ENCODE results near the gene MTFR1L. TPM values are rescaled to one million over a fixed set of nuclear protein-coding genes. Genes with fewer than 3 reads are reported as not detected.

The MTFR1L gene
- total and polyA plus RNA-seq, 9 of the 15 experiments (the other 6 are each of a cell fraction or from before 2014, with no cell fraction given): 41.4 to 98.5 (median 53.7) TPM

DNA sequence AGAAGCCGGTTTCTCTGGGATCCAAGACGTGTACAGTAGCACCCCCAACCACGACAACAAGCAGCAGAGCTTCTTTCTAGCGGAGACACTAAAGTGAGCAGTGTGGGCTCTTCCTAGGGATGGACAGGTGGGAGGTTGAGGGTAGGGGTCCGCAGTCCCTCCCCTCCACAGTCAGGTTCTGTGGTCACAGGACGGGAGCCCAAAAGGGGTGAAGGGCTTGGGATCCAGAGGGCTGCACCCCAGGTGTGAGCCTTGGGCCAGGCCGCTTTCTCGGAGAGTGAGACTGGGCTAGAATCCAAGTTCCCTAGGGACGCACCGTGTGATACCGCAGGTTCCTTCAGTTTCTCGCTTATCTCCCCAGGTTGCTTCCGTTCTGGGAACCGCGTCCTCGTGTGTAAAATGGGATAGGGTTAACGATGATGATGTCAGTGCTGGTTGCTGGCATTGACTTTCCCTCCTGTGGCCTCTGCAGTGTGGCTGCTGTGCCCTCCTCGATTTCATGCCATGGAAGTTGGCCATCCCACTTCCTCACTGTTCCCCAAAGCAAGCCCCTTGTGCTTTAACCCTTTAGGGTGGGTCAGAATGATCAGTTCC lies 37.0 kb upstream of the MTFR1L start (continued):
- TF ChIP-seq, protein P1, sequence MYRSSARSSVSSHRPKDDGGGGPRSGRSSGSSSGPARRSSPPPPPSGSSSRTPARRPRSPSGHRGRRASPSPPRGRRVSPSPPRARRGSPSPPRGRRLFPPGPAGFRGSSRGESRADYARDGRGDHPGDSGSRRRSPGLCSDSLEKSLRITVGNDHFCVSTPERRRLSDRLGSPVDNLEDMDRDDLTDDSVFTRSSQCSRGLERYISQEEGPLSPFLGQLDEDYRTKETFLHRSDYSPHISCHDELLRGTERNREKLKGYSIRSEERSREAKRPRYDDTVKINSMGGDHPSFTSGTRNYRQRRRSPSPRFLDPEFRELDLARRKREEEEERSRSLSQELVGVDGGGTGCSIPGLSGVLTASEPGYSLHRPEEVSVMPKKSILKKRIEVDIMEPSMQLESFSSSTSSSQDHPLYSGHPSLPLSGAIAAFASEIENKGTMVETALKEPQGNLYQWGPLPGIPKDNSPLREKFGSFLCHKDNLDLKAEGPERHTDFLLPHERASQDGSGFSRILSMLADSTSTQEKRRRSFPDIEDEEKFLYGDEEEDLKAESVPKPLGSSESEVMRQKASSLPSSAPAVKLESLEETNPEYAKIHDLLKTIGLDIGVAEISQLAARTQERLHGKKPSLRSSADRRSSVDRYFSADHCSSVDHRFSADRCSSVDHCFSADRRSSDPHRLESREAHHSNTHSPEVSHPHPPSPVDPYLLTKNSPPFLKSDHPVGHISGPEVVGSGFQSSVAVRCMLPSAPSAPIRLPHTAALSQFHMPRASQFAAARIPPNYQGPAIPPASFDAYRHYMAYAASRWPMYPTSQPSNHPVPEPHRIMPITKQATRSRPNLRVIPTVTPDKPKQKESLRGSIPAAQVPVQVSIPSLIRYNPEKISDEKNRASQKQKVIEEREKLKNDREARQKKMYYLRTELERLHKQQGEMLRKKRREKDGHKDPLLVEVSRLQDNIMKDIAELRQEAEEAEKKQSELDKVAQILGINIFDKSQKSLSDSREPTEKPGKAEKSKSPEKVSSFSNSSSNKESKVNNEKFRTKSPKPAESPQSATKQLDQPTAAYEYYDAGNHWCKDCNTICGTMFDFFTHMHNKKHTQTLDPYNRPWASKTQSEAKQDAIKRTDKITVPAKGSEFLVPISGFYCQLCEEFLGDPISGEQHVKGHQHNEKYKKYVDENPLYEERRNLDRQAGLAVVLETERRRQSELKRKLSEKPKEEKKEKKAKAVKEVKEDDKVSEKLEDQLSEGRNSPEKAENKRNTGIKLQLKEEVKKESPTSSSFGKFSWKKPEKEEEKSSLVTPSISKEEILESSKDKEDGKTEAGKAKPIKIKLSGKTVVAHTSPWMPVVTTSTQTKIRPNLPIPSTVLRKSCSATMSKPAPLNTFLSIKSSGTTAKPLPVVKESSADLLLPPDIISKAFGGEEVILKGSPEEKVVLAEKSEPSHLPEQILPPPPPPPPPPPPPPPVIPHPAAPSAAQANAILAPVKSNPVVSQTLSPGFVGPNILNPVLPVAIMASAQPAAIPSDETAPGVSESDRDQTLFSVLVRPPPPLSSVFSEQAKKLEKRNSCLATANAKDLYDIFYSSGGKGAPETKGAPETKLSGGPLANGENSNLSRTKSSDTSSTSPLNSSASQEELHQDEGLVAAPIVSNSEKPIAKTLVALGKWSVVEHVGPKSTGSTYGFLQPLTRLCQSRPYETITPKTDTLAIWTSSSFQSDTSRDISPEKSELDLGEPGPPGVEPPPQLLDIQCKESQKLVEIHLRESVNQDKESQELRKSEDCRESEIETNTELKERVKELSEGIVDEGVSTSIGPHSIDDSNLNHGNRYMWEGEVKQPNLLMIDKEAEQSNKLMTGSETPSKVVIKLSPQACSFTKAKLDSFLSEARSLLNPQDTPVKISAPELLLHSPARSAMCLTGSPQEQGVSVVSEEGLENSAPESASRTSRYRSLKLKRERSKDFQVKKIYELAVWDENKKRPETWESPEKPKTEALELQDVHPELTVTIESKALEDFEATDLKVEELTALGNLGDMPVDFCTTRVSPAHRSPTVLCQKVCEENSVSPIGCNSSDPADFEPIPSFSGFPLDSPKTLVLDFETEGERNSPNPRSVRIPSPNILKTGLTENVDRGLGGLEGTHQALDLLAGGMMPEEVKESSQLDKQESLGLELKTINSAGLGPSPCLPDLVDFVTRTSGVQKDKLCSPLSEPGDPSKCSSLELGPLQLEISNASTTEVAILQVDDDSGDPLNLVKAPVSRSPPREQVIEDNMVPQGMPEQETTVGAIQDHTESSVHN (IDR thresholded peaks at IDR 0.05; ENCODE audit: borderline replicate concordance in 1 of 2, low read depth in 1 of 2): peak in 1 of 2 experiments; percentile 18; a peak in 1 of 4 replicates
- TF ChIP-seq CBX1 (IDR thresholded peaks at IDR 0.05; ENCODE audit: low read depth): no peak
- TF ChIP-seq, protein P2, sequence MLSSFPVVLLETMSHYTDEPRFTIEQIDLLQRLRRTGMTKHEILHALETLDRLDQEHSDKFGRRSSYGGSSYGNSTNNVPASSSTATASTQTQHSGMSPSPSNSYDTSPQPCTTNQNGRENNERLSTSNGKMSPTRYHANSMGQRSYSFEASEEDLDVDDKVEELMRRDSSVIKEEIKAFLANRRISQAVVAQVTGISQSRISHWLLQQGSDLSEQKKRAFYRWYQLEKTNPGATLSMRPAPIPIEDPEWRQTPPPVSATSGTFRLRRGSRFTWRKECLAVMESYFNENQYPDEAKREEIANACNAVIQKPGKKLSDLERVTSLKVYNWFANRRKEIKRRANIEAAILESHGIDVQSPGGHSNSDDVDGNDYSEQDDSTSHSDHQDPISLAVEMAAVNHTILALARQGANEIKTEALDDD (IDR thresholded peaks at IDR 0.05): 0 out of 2 replicates have a peak, but pooled peaks have one; percentile 34
- TF ChIP-seq KDM4B (IDR thresholded peaks at IDR 0.05; ENCODE audit: borderline replicate concordance in 2 of 2, low read depth in 1 of 2): 0 out of 4 replicates have a peak, but pooled peaks of 1 of the 2 experiments have one; percentile 48
- peak; percentile 88 for TF ChIP-seq DPF2 (IDR thresholded peaks at IDR 0.05)
- TF ChIP-seq NCOA4 (IDR thresholded peaks at IDR 0.05; ENCODE audit: partially characterized antibody): no peak
- no peak for TF ChIP-seq HLTF (IDR thresholded peaks at IDR 0.05)
- peak; percentile 90 for TF ChIP-seq NFIC (IDR thresholded peaks at IDR 0.05)
- TF ChIP-seq ETV6 (IDR thresholded peaks at IDR 0.05; ENCODE audit: borderline replicate concordance in 1 of 2, low read depth in 2 of 2, low read length in 1 of 2): peak; percentile 38 to 60; a peak in 1 of 4 replicates
- TF ChIP-seq ETV6 (CRISPR knock-in tag; IDR thresholded peaks at IDR 0.05; ENCODE audit: borderline replicate concordance): no peak
- TF ChIP-seq, protein P3, sequence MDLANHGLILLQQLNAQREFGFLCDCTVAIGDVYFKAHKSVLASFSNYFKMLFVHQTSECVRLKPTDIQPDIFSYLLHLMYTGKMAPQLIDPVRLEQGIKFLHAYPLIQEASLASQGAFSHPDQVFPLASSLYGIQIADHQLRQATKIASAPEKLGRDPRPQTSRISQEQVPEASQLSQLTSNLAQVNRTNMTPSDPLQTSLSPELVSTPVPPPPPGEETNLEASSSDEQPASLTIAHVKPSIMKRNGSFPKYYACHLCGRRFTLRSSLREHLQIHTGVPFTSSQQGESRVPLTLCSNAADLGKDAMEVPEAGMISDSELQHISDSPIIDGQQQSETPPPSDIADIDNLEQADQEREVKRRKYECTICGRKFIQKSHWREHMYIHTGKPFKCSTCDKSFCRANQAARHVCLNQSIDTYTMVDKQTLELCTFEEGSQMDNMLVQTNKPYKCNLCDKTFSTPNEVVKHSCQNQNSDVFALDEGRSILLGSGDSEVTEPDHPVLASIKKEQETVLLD (IDR thresholded peaks at IDR 0.05): peak; percentile 56; the same call in 1 of the 2 replicates
